ENCODE measurements around the gene AGTRAP.

The AGTRAP gene

DNA sequence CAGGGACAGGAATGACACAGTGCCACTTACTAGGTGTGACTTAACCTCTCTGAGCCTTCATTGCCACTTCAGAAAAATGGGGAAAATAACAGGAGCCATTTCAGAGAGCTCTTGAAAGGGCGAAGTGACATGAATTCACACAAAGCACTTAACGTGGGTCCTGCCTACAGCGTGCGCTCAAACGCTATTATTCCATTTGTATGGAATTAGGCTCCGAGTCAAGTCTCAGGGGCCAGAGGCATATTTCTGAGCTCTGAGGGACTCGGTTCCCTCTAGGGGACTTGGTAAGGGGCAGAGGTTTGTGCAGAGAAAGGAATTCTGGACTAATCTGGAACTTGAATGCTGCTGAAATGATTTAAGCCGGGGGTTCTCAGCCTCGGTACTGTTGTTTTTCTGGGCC lies 30.3 kb upstream of the AGTRAP start:
- in situ Hi-C loops (cut with MboI; ENCODE audit: low sequenced_read_pairs): no loop called here

GRCh38 chr1:11706292-11706691 lies 29.6 kb upstream of the AGTRAP start:
- in situ Hi-C loops (cut with MboI; ENCODE audit: low sequenced_read_pairs): no loop called here

- in situ Hi-C loops (cut with MboI; ENCODE audit: low sequenced_read_pairs): no loop called here
Observed at GRCh38 chr1:11707621-11708276, 28.2 kb upstream of the AGTRAP start.

GRCh38 chr1:11708554-11709350 lies 27.2 kb upstream of the AGTRAP start:
- in situ Hi-C loops (cut with MboI; ENCODE audit: low sequenced_read_pairs): no loop called here

- in situ Hi-C loops (cut with MboI; ENCODE audit: low sequenced_read_pairs): no loop called here
Observed at GRCh38 chr1:11711490-11711889, 24.4 kb upstream of the AGTRAP start.

DNA sequence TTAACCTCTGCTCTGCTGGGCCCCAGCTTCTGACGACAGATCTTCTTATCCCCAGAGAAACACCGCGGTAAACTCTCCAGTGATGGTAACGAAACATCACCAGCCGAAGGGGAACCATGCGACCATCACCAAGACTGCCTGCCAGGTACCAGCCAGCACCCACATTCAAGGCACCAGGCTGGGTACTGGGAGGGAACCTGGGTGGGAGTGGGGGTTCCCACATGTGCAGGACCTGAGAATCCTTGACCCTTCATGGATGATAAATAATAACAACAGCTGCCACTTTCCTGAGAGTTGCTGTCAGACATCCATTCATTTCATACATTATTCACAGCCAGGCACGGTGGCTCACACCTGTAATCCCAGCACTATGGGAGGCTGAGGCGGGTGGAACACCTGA lies 23.7 kb upstream of the AGTRAP start:
- in situ Hi-C loops (cut with MboI; ENCODE audit: low sequenced_read_pairs): no loop called here

DNA sequence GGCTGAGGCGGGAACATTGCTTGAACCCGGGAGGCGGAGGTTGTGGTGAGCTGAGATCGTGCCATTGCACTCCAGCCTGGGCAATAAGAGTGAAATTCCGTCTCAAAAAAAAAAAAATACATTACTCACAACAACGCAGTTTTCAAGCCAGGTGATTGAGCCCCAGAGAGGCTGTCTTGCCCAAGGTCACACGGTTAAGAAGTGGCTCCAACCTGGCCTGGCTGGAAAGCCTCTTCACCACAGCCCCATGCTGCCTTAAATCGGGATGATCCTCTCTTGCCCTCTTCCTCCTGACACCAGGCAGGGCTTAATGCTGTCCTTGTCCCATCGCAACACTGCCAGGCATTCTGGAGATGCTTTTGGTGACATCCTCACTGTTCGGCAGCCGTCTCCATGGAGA lies 22.8 kb upstream of the AGTRAP start:
- in situ Hi-C loops (cut with MboI; ENCODE audit: low sequenced_read_pairs): no loop called here

DNA sequence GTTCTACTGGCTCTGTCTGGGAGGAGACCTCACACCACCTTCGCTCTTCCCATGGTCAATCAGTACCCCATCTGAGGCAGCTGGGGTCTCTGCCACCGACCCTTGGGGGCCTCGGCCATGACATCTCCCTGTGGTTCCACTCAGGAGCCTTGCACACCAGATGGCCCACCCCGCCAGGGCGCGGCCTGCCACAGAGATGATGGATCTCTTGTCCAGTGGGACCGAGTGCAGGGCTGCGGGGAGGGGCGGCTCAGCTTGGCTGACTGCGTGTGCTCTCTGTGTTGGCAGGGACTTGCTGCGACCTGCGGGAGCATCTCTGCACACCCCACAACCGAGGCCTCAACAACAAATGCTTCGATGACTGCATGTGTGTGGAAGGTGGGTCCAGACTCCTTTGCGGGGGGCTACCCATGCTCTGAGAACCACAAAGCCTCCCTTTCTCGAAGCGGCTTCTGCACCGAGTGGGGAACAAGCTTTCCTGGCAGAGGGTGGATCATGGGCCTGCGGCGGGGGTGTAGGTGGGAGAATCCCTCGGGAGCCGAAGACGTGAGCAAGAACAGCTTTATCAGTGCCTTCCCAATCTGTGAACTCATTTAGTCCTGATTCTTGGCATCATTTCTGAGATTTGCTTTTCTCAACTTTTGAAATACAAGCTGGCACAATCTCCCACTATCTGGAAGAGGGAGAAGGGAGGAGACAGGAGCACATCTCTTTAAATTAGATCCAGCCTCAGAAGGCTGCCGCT lies 20.9 kb upstream of the AGTRAP start:
- in situ Hi-C loops (cut with MboI; ENCODE audit: low sequenced_read_pairs): no loop called here

- in situ Hi-C loops (cut with MboI; ENCODE audit: low sequenced_read_pairs): no loop called here
Observed at GRCh38 chr1:11719313-11720032, 16.5 kb upstream of the AGTRAP start.

DNA sequence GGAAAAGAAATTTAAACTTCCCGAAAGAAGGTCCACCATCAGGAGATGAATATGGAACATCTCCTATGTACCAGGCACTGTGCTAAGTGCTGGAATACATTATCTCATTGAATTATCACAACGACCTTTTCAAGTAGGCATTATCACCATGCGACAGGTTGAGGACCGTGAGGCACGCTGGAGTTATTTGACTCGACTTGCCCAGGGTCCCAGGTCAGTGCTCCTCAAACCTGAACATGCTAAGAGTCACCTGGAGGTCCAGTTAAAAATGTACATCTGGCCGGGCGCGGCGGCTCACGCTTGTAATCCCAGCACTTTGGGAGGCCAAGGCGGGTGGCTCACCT lies 15.9 kb upstream of the AGTRAP start:
- in situ Hi-C loops (cut with MboI; ENCODE audit: low sequenced_read_pairs): no loop called here

DNA sequence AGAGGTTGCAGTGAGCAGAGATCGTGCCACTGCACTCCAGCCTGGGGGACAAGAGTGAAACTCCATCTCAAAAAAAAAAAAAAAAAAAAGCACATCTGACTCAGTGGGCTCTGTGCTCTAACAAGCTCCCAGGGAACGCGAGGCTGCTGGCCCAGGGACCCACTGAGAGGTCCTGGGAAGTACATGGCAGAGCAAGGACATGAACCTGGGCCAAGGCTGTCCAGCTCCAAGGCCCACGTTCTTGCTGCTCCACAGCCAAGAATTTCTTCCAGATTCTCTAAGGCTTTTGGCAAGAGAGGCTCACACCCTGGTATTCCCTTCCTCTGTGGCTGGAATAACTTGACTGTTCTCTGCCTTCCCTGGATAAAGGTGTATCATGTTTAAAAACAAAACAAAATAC lies 15.4 kb upstream of the AGTRAP start:
- in situ Hi-C loops (cut with MboI; ENCODE audit: low sequenced_read_pairs): no loop called here

- in situ Hi-C loops (cut with MboI; ENCODE audit: low sequenced_read_pairs): no loop called here
Observed at GRCh38 chr1:11721311-11721710, 14.6 kb upstream of the AGTRAP start.

DNA sequence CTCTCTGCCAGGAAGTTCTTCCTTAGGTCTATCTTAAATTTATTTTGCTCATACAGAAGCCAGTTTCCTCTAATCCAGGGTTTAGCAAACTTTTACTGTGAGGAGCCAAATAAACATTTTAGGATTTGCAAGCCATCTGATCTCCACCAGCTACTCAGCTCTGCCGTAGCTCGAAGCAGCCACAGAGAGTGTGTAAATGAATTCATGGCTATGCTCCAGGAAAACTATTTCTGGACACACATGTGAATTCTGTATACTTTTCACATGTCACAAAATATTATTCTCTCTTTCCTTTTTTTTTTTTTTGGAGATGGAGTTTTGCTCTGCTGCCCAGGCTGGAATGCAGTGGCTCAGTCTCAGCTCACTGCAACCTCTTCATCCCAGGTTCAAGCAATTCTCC lies 13.4 kb upstream of the AGTRAP start:
- in situ Hi-C loops (cut with MboI; ENCODE audit: low sequenced_read_pairs): no loop called here

DNA sequence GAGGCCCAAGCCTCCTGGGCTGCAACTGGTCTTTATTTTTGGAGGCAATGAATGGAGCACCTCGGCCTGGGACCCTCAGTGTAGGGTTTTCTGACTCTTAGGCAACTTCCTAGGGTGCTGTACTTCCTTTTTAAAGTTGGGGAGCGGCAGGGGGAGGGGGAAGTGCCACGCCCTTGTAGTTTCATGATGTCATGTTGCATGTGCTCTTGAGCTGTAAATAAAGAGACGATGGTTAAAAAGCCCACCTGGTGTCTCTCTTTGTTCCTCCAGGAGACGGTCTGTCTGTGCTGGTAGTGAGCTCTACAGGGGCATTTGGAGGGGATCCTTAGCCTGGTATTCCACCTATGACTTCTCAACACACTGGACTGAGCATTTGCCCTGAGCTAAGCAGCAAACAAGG lies 10.3 kb upstream of the AGTRAP start:
- in situ Hi-C loops (cut with MboI; ENCODE audit: low sequenced_read_pairs): no loop called here

DNA sequence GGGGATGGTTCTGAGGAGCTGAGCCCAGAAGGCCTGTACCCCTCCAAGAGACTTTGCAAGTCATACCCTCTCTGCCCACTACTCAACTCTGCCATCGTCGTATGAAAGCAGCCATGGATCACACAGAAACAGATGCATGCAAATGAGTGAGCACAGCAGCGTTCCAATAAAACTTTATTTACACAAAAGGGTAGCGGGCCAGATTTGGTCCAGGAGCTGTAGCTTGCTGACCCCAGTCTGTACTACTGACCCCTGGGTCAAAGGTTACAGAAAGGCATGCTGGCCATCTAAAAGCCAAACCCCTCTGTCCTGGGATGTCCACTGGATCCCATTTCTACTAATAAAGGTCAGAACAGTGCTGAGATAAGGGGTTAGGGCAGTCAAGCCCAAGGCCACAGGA lies 8.8 kb upstream of the AGTRAP start:
- in situ Hi-C loops (cut with MboI; ENCODE audit: low sequenced_read_pairs): no loop called here

GRCh38 chr1:11728126-11728806 lies 7.7 kb upstream of the AGTRAP start:
- in situ Hi-C loops (cut with MboI; ENCODE audit: low sequenced_read_pairs): no loop called here

DNA sequence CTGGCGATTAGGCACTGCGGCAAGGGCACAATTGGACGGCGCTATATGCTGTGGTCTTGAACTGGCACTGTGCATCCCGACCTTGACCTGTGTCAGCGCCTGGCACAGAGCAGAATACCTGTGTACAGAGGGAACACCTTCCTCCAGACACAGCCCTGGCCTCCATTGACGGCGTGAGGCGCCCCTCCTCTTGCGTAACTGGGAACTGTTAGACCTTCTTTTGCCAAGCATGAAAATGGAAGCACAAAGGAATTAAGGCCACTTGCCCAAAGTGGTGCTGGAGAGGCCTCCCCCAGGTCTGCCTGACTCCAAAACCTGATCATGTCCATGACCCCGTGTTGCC lies 6.8 kb upstream of the AGTRAP start:
- in situ Hi-C loops (cut with MboI; ENCODE audit: low sequenced_read_pairs): no loop called here

DNA sequence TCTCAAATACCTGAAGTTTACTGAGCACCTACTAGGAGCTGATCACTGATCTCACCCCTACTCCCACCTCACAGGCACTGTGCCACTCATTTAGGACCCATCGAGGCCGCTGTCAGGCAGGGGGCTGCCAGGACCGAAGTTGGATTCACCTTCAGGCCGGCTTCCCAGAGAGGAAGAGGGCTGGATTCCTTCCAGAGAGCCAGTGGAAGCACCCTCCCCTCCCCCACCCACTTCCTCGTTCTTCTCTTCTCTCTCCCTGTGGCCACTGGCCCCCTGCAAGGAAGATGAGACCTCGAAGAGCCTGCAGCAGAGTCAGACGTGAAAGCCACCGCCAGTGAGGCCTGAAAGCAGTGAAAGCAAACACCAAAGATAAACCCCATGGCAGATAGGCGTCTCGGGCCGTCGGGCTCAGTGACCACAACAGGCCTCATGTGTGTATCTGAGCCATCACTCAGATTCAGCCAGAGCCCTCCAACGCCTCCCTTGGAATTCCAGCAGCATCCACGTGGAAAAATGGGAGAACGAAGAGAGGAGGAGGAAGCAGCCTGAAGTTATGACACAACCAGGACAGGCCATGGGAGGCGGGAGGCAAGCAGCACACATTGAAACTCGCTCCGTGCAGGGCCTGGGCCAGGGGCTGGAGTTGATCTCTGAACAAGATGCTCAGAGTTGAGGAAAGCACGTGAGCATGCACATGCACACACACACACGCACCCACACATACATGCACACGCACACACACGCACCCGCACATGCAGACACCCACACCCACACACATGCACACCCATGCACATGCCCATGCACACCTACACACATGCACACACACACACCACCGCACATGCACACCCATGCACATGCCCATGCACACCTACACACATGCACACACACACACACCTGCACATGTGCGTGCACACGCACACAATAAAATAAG lies 6.2 kb upstream of the AGTRAP start:
- in situ Hi-C loops (cut with MboI; ENCODE audit: low sequenced_read_pairs): no loop called here

DNA sequence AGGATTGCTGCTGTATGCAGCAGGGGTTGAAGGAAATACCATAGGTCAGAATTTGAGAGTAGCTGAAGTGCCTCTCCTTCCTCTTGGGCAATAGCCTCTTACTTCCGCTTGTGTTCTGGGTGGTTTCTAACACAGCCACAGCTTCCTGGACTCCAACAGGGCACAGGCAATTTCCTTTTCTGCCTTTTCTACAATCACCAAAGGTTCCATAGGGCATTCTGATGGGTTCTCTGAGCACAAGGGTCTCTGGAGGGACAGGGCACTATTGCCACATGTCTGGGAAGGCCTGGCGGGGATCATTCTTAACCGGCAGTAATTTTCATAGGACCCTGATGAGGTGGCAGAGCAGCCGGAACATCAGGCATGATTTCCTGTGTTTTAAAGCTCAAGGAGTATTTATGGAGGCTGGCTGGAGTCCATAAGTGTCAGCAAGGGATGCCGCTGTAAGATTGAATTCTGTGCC lies 5.5 kb upstream of the AGTRAP start:
- in situ Hi-C loops (cut with MboI; ENCODE audit: low sequenced_read_pairs): no loop called here

Measured in hTERT RPE-1 (cell line).